Rectal smooth muscle tissue (tissue), 1 donor: ENCODE measurements around the gene PACSIN1.
A peak's percentile ranks its signal among the peaks of the same experiment; 100 is the strongest.

Experiments
- H3K27ac ChIP-seq: one replicate; pipeline ENCODE4 v1.7.0; 2013; ENCODE audit warnings: low read depth, low read length, inconsistent platforms
- H3K27me3 ChIP-seq: one replicate; pipeline ENCODE4 v1.7.0; 2013; ENCODE audit warnings: low read length; ENCODE audit not compliant: control insufficient read depth, insufficient read depth
- H3K36me3 ChIP-seq: one replicate; pipeline ENCODE4 v1.7.0; 2013; ENCODE audit warnings: low read length; ENCODE audit not compliant: control insufficient read depth, insufficient read depth
- H3K4me1 ChIP-seq: one replicate; pipeline ENCODE4 v1.7.0; 2013; ENCODE audit warnings: low read length; ENCODE audit not compliant: control insufficient read depth, insufficient read depth
- H3K4me3 ChIP-seq: one replicate; pipeline ENCODE4 v1.7.0; 2013; ENCODE audit warnings: low read length
- H3K9ac ChIP-seq: one replicate; pipeline ENCODE4 v1.7.0; 2013; ENCODE audit warnings: low read length

The PACSIN1 gene

GRCh38 chr6:34522761-34523160 is 56.9 kb downstream of the PACSIN1 start:
- no peak overlapping the region for H3K9ac ChIP-seq
- no peaks in the 10 kb centered on the region for H3K27me3 ChIP-seq
- H3K4me3 ChIP-seq: no peak overlapping the region
- no peaks in the 10 kb centered on the region for H3K4me1 ChIP-seq
- H3K36me3 ChIP-seq: no peaks in the 10 kb centered on the region
- no peak overlapping the region for H3K27ac ChIP-seq

GRCh38 chr6:34523441-34524206 is 57.7 kb downstream of the PACSIN1 start:
- Histone ChIP-seq H3K27ac (no peak overlapping the region), H3K4me1 (no peaks in the 10 kb centered on the region), H3K27me3 (no peaks in the 10 kb centered on the region), H3K4me3 (no peak overlapping the region), H3K36me3 (no peaks in the 10 kb centered on the region), H3K9ac (no peak overlapping the region)

- Histone ChIP-seq H3K4me3 (no peak overlapping the region), H3K27me3 (no peaks in the 10 kb centered on the region), H3K36me3 (no peaks in the 10 kb centered on the region), H3K4me1 (no peaks in the 10 kb centered on the region), H3K27ac (no peak overlapping the region), H3K9ac (no peak overlapping the region)
These were observed 58.6 kb downstream of the PACSIN1 start for GRCh38 chr6:34524499-34524898.

GRCh38 chr6:34524971-34525370 is 59.1 kb downstream of the PACSIN1 start:
- H3K27ac ChIP-seq: no peak overlapping the region
- no peak overlapping the region for H3K4me3 ChIP-seq
- H3K9ac ChIP-seq: no peak overlapping the region
- H3K4me1 ChIP-seq: no peaks in the 10 kb centered on the region
- no peaks in the 10 kb centered on the region for H3K27me3 ChIP-seq
- no peaks in the 10 kb centered on the region for H3K36me3 ChIP-seq

GRCh38 chr6:34525431-34526175 is 59.7 kb downstream of the PACSIN1 start:
- no peak overlapping the region for H3K9ac ChIP-seq
- H3K36me3 ChIP-seq: no peaks in the 10 kb centered on the region
- no peaks in the 10 kb centered on the region for H3K4me1 ChIP-seq
- no peak overlapping the region for H3K4me3 ChIP-seq
- no peaks in the 10 kb centered on the region for H3K27me3 ChIP-seq
- H3K27ac ChIP-seq: no peak overlapping the region

GRCh38 chr6:34526241-34526972 is 60.5 kb downstream of the PACSIN1 start:
- Histone ChIP-seq H3K4me1 (no peaks in the 10 kb centered on the region), H3K4me3 (no peak overlapping the region), H3K36me3 (no peaks in the 10 kb centered on the region), H3K9ac (no peak overlapping the region), H3K27me3 (no peaks in the 10 kb centered on the region), H3K27ac (peak overlapping the region; percentile 48)

GRCh38 chr6:34526992-34527728 is 61.3 kb downstream of the PACSIN1 start:
- H3K36me3 ChIP-seq: no peaks in the 10 kb centered on the region
- H3K27ac ChIP-seq: no peak overlapping the region
- no peaks in the 10 kb centered on the region for H3K27me3 ChIP-seq
- H3K4me1 ChIP-seq: no peaks in the 10 kb centered on the region
- no peak overlapping the region for H3K9ac ChIP-seq
- peak overlapping the region; percentile 63 for H3K4me3 ChIP-seq

GRCh38 chr6:34527751-34528670 is 62.1 kb downstream of the PACSIN1 start:
- Histone ChIP-seq H3K4me1 (no peaks in the 10 kb centered on the region), H3K36me3 (no peaks in the 10 kb centered on the region), H3K4me3 (no peak overlapping the region), H3K27ac (no peak overlapping the region), H3K9ac (no peak overlapping the region), H3K27me3 (no peaks in the 10 kb centered on the region)

- H3K27me3 ChIP-seq: no peaks in the 10 kb centered on the region
- no peak overlapping the region for H3K27ac ChIP-seq
- H3K4me1 ChIP-seq: no peaks in the 10 kb centered on the region
- H3K4me3 ChIP-seq: no peak overlapping the region
- no peak overlapping the region for H3K9ac ChIP-seq
- no peaks in the 10 kb centered on the region for H3K36me3 ChIP-seq
These were observed 63.3 kb downstream of the PACSIN1 start for GRCh38 chr6:34528996-34529664.

- H3K36me3 ChIP-seq: no peaks in the 10 kb centered on the region
- no peak overlapping the region for H3K9ac ChIP-seq
- no peak overlapping the region for H3K4me3 ChIP-seq
- no peaks in the 10 kb centered on the region for H3K4me1 ChIP-seq
- no peaks in the 10 kb centered on the region for H3K27me3 ChIP-seq
- no peak overlapping the region for H3K27ac ChIP-seq
These were observed 63.9 kb downstream of the PACSIN1 start for GRCh38 chr6:34529665-34530327.
